Measurements from ENCODE around the gene EXOSC10.

DNA sequence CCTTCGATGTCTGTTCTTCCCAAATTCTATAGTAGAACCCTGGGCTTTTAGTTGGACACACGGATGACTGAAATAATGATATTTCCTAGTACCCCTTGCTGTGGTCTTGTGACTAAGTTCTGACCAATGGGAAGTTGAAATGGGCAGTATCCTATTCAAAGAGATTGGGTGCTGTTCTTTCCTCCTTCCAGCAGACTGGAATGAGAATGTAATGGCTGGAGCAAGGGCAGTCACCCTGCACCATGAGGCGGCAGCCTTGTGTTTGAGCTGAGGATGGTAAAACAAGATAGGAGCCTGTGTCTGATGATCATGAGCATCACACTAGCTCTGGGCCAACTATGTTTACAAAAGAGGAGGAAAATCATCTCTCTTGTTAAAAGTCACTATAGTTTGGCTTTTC lies 34.7 kb downstream of the EXOSC10 start:
- TF ChIP-seq POLR2A (IDR thresholded peaks at IDR 0.05; ENCODE audit: low read depth, low read length) (no peak), EZH2 (IDR thresholded peaks at IDR 0.05; ENCODE audit: borderline replicate concordance, low read depth, low read length, severe bottlenecking) (no peak), POLR2AphosphoS5 (IDR thresholded peaks at IDR 0.05; ENCODE audit: insufficient read depth, low read depth, low read length) (no peak), MYC (IDR thresholded peaks at IDR 0.05; ENCODE audit: low read depth, low read length) (no peak), JUN (IDR thresholded peaks at IDR 0.05; ENCODE audit: borderline replicate concordance, insufficient read depth, insufficient read length, low read depth) (no peak), FOS (IDR thresholded peaks at IDR 0.05; ENCODE audit: borderline replicate concordance, insufficient read depth, low read length) (no peak)
- TF ChIP-seq, protein P1, sequence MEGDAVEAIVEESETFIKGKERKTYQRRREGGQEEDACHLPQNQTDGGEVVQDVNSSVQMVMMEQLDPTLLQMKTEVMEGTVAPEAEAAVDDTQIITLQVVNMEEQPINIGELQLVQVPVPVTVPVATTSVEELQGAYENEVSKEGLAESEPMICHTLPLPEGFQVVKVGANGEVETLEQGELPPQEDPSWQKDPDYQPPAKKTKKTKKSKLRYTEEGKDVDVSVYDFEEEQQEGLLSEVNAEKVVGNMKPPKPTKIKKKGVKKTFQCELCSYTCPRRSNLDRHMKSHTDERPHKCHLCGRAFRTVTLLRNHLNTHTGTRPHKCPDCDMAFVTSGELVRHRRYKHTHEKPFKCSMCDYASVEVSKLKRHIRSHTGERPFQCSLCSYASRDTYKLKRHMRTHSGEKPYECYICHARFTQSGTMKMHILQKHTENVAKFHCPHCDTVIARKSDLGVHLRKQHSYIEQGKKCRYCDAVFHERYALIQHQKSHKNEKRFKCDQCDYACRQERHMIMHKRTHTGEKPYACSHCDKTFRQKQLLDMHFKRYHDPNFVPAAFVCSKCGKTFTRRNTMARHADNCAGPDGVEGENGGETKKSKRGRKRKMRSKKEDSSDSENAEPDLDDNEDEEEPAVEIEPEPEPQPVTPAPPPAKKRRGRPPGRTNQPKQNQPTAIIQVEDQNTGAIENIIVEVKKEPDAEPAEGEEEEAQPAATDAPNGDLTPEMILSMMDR (IDR thresholded peaks at IDR 0.05; ENCODE audit: extremely low read depth in 1 of 2, insufficient read depth in 1 of 2, low read depth in 1 of 2, low read length in 2 of 2): no peak
- TF ChIP-seq, protein P2, sequence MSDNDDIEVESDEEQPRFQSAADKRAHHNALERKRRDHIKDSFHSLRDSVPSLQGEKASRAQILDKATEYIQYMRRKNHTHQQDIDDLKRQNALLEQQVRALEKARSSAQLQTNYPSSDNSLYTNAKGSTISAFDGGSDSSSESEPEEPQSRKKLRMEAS (IDR thresholded peaks at IDR 0.05; ENCODE audit: insufficient read depth, insufficient read length): no peak
